ENCODE results near the gene HLA-DMA.

The HLA-DMA gene

DNA sequence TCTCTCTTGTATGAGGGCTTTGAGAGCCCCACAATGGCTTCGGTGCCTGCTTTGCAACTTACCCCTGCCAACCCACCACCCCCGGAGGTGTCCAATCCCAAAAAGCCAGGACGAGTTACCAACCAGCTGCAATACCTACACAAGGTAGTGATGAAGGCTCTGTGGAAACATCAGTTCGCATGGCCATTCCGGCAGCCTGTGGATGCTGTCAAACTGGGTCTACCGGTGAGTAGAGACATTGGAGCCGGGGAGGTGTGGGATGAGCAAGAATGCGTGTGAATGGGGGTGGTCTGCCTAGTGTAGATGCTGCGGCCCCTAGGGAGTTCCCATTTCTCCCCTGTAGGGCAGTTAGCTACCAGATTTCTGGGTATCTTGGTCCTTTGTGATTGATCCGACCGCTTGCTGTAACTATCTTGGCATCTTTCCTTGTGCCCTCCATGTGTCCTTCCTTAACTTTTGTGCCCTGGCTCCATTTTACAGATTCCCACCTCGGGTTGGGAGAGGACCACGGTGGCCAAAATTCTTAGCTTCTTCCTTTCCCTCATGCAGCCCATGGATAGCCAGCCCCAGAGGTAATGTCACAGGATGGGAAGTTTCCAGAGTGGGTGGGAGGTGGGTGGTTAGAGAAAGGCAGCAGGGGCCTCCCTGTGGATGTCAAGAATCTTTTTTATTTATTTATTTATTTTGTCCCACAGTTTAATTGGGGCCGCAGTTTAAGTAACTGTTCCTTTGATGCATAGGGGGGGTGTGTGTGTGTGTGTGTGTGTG, 21.8 kb upstream of the HLA-DMA start:
- DNase-seq, result no peak

DNA sequence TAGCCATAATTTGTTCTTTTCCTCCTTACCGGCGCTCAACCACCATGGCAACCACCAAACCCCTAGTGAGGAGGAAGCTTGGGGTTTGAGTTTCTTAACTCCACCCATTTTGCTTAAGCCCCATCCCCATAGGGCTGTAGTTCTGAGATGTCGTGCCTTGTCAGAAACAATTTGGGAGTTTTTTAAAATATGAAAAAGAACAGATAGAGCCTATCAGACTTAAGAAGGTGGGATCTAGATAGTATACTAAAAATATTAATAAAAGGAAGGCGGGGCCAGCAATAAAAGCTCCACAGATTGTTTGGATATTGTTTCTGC, 21.1 kb upstream of the HLA-DMA start:
- DNase-seq, result peak; percentile 64

DNA sequence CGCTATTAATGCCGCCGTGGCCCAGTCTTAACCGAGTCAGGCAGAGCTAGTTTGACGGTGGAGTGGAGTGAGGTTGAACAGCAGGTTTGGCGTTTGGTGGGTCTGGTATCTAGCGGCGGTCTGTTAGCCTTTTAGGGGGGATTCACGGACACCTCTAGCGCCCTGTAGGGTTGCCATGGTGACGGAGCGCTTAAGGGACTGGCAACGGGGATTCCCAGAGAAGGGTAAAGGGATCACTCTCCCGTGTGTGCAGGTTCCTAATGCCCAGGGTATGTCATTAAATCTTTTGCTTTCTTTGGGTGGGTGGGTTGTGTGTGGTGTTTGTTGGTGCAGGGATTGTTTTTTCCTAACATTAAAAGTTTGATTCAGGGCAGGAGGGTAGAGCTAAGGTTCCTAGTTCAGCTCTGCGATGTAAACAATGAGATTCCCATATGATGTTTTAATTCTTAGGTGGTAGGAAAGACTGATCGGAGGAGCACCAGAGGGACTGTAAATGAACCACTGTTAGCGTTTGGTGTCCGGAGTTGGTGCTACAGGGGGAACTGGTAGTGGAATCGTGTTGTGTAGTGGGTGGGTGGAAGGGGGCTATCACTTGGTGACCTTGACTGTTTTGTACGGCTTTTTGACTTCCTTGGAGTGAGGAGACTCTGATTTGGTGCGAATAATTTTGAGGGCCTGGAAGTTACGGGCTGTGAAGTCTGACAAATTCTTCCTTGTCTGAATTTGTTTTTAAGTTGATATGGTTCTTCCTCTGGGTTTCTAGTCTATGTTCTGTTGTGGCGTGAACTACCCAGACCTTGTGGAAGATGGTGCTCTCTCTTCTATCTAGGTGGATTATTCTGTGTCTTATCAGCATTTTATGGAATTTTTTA, 20.5 kb upstream of the HLA-DMA start:
- peak; percentile 67 for DNase-seq

DNA sequence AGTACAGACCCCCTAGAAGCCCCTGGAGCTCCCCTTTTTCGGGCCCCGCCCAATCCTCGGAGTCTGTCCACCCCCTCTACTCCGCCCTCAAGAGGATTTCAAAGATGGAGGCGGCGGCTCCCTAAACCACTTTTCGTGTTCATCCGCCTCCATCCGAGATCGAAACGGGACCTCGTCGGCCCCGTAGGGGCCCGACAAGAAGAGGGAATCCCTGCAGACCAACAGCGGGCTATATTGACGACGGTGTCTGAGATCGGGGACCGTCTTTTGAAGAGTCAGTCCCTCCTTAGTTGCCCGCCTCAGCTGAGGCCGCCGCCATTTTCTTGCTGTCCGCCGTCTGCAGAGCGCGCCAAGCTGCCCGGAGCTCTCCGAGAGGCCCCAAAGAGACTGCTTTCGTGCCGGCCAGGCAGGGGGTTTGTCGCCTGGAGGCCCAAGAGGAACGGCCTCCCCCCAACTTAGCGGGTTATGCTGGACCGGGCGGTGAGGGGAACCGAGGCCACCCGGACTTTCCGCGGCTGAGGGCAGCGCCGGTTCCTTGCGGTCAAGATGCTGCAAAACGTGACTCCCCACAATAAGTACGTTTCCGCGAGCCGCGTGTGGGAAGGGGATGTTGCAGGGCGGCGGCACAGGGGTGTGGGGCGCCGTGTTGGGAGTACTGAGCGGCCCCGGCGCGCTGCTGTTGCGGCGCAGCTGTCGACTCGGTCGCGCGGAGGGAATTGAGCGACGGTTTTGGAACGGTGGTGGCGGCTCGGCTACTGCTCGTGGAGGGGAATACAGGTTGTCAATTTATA, 19.7 kb upstream of the HLA-DMA start:
- DNase-seq, result peak; percentile 49

DNA sequence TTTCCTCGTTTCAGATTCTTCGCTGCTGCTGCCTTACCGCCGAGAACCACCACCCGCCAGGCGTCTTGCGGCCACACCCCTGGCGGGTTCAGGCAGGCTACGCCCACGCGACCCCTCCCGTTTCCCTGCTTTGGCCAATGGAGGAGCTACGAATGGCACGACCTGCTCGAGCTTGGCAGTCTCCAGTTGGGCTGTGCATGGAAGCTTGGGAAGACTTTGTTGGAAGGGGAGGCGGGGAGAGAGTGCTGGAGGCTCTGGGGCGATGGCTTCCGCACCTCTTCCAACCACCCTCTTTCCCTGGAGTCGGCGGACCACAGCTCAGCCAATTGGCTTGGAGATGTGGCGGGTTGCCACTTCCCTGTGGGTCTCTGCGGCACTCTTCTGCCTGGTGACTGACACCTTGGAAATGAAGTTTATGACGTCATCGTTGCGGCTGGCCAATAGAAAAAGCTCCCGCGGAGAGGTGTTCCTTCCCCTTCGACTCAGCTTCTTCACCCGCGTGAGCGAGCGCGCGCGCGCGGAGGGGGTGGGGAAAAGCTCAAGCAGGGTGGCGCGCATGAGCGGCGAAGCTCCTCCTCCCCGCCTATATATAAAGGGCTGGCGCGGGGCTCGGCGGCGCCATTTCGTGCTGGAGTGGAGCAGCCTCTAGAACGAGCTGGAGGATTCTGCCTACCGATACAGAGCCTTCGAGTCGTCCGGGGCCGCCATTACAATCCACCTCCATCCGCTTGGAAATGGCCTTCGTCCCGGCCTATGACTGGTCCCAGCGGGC, 18.9 kb upstream of the HLA-DMA start:
- DNase-seq, result peak; percentile 99

DNA sequence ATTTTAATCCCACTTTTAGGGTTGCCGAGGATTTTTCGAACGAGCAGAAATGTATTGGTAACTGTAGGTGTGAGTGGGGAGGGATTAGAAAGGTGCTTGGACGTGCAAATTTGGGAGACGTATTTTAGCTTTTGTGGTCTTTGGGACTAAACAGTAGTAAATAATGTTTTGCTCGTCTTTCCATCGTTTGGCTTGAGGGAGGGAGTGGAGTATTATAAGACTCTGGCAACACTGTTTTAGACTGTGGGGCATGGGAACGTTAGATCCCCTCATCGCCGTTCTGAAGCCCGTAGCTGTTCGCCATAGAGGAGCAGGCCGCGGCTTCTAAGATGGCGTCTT, 18.3 kb upstream of the HLA-DMA start:
- no peak for DNase-seq

DNA sequence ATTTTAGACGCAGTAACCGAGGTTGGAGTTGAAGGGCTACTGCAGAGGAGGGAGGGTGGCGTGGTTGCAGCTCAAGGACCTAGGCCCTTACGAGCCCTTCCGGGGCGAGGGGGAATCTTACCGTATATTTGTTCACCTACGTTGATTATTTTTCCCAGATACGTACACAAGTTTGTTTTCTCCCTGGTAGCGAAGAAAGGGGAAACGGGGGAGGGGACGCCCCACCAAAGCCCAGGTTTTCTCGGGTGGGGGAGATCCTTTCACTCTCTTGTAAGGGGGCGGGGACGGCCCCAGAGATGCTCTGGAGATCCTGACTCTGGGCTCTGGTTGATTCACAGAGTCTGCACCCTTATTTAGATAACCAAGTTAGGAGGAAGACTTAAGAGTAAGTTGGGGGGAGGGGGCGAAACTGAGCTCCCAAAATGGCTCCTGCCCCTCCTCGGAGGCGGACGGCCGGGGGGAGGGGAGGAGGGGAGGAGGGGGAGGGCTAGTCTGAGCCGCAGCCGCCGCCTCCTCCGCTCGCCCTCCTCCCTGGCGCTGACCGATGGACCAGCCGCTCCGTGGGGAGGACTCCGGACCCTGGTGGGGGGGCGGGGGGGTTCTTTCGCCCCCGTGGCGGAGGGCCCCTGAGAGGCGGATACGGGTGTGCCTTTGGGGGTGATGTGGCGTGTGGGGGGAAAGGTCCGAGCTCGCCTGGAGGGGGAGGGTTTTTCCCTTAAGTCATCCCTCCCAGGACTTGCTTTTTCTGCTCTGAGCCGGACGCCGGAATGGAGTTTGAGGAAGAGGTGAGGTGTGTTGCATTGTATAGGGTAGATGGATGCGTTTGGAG, 17.7 kb upstream of the HLA-DMA start:
- peak; percentile 89 for DNase-seq

DNA sequence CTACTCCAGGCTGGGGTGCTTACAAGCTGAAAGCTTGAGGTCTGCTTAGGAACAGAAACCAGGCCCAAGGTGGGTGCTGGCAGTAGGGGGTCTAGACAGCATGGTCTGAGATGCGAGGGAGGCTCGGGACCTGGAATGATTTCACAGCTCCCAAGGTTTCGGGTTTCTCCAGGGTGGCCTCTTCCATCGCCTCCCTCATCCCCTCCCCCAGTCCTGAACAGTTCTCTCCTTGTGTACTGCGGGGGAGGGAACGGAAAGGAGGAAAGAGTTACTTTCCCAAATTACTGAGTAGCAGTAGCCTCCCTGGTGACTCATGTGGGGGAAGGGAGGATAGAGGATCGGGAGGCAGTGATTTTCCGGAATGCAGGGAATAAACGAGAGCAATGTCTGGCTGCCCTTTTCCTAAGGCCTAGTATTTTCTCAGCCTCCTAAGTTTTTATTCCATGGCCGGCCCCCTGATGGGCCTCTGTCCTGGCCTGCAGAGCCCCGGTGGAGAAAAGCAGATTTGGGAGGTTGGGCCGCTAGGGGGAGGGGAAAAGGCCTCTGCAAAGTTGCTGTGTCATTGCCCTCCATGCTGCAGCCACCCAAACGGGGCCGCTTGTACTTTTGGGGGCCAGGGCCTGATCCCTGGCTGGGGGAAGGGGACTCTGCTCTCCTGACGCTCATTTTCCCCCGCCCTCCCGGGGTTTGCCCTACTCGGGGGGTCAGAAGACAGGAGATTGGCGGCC, 17.0 kb upstream of the HLA-DMA start:
- peak; percentile 84 for DNase-seq

DNA sequence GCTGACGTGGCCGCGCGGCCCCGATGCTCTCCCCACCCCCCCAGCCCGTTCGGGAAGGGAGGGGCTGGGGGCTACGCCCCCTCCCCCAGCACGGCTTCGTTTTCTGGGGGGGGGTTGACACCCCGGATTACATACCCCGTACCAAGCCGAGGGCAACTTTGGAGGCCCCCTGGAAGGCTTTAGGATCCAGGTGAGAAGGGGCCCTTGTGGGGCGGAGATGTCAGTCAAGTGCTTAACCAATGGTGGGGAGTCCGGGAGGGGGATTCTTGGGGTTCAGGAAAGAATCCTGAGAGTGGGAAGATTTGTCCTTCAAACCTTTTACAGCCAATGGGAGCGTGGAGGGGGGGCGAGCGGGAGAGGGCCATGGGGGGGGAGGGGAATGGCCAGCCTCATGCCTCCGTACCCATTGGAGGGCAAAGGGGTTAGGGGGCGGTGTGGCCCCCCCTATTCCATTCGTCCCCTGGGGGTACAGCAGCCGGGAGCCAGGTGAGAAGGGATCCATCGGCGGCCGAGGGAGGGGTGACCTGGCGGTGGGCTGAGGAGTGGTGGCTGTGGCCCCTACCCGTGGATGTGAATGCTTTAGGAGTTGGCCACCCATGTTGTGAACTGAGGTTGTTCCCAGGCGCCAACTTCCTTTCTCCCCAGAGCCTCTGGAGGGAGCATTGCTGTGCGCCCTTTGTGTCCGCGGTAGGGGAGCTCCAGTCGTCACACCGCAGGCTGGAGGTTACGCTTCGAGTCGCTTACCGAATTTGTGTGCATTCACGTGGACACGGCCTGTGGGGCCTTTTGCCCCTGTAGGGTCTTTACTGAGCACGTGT, 16.2 kb upstream of the HLA-DMA start:
- DNase-seq, result peak; percentile 85

DNA sequence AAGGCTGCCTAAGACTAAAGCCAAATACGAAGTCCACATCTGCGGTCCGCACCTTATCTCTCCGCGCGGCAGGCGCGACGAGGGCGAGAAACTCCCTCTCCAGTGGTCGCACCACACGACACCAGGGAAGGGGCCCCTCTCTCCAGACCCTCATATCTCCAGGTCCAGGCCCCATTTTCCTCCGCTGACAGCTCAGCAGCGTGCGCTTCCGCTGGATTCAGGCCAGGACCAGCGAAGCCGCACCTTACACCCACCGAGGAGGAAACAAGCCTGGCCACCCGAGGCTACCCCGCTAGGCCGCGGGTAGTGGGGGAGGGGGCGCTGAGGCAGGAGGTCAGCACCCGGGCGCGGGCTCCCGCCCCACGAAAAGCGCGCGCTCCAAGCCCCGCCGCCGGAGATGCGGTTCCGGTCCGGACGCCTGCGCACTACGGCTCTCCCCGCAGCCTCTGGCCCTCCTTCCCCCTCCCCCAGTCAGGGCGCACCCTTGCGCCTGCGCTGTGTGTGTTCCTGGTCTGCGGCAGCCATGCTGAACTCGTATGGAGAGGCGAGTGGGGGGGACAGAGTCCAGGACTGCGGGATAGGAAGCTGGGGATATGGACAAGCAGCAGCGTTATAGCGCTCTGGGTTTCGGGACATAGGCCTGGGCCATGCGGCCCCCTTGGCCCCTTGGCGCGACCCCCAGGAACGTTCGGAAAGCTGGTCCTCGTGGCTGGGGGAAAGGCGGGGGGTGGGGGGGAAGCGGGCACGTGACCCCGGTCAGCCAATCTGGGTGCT, 15.4 kb upstream of the HLA-DMA start, which contains the start of gene BRD2:
BRD2 (plus strand) TSS at position 502 of the 774 bp plus-strand sequence. CDS start 4,305 bp downstream, outside the sequence.
- peak; percentile 98 for DNase-seq

DNA sequence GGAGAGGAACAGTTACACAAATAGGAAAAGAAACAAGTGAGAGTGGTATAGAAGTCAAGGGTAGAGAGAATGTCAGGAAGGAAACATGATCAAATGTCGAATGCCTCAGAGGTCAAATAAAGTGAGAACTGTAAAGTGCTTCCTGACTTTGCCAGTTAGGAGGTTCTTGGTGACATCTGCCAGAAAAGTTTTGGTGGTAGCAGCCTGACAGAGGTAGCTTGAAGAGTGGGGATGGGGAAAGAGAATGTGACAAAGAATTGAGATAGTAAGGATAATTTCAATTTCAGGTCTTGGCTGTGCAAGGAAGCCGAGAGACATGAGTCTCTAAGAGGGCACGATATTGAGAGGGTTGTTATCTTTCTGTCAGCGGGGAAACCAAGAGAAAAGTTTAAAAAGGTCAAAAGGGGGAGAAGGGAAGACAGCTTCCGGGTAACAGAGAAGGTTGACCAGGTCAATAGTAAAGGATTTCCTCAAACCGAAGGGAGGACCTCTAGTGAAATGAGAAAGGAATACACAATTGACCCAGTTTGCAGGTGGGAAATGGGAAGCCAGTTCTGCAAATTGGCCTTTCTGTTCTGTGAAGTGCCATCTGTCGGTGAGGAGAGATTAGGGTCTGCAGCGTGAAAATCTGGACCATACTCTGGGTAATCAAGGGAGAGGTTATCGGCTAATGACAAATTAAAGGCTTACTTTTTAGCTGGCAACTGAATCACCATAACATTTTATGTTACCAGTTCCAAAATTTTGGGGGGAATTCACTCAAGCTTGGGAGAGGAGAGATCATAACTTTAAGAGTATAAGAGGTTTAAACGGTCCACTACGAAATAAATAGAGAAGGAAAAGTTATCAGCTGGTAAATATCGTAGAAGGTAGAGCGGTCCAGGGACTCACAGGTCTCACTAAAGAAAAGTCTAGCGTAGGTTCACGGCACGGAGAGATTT, 14.5 kb upstream of the HLA-DMA start:
- DNase-seq, result peak; percentile 80

DNA sequence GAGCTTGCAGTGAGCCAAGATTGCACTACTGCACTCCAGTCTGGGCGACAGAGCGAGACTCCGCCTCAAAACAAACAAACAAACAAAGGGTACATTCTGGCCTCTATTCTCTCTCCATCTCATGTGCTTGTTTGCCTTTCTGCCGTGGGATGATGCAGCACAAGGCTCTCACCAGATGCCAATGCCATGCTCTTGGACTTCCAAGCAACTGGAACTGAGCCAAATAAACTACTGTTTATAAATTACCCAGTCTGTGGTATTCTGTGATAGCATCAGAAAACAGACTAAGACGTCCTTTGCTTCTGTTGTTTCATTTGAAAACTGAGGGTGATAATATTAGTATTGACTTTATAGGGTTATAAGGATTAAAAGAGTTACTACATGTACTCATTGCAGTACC, 11.9 kb upstream of the HLA-DMA start:
- no peak for DNase-seq

DNA sequence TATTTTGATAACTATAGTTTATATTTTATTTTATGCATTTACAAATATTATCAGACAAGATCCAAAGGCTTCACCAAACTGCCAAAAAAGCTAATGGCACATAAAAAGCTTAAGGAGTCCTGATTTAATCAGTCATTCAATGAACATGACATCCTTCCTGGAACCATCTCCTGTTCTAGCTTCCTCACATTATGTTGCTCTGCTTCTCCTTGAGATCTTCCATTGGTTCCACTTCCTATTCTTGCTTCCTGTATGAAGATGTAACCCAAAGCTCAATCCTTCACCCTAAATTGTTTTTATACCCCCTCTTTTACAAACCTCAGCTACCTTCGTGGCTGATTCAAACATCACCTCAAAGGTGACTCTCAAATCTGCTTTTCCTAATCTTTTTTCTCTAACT, 11.0 kb upstream of the HLA-DMA start:
- DNase-seq, result no peak

DNA sequence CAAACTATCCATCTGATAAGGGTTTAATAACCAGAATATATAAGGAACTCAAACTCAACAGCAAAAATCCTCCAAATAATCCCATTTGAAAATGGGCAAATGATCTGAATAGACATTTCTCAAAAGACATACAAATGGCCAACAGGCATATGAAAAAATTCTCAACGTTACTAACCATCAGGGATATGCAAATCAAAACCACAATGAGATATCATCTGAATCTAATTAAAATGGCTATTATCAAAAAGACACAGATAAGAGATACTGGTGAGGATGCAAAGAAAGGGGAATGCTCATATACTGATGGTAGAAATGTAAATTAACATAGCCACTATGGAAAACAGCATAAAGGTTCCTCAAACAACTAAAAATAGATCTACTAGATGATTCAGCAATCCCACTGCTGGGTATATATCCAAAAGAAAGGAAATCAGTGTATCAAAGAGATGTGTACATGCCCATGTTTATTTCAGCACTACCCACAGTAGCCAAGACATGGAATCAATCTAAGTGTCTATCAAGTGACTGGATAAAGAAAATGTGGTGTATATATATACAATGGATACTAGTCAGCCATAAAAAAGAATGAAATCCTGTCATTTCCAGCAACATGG, 9.4 kb upstream of the HLA-DMA start:
- DNase-seq, result no peak

DNA sequence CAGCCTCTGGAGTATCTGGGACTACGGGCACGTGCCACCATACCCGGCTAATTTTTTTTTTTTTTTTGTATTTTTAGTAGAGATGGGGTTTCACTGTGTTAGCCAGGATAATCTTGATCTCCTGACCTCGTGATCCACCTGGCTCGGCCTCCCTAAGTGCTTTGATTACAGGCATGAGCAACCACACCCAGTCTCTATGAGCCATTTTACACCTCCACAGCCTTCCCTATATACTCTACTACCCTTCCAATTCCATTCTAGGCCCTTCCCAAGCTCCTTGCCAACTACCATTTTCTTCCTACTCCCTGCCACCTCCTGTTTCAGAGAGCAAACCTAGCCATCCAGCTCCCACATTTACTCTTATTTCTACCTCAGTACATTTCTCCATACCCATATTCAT, 7.7 kb upstream of the HLA-DMA start:
- no peak for DNase-seq

DNA sequence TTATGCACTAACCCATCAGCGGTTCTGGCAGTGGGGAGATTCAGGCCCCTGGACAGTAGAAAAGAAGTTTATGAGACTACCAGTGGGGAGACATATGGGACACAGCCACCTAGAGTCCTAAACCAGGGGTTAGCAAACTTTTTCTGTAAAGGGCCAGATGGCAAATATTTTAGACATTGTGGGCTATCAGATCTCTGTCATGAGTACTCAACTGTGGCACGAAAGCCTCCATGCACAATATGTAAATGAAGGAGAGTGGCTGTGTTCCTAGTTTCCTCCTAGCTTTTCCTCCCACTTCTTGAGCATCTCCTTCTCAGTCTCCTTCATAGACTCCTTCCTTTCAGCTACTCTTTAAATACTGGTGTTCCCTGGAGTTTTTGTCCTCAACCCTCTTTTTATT, 3.3 kb upstream of the HLA-DMA start:
- no peak for DNase-seq

DNA sequence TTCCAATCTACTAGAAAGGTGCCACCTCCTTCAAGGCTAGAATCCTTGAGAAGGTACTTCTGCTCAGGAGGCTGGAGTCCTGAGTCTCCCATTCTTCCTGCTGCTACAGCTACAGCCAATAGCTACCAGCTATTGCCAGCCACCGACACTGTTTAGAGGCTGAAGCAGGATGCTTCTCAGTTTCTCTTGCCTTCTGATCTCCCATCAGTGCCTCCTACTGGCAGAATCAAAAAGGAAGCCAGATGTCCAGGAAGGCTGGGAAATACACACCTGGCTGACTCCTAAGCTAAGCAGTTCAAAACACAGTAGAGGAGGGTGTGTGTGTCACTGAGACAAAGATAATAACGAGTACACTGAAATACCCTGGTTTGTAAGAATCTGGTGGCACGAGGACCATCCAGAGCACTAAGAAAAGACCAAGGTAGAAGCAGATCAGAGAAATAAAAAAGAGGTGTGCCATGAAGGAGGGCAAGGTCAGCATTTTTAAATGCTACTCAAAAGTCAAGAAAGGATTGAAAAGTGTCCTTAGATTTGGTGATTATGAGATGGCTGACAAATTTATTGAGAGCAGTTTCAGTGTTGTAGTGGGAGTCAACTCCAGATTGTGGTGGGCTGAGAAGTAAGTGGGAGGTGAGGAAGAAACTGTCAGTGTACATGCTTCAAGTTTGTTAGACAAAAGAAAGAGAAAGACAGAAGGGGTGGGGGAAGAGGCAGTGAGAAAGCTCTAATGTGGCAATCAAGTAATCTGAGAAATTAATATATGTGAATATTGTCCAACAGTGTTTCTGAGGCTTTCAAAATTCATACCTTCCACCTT, 2.3 kb upstream of the HLA-DMA start:
- peak; percentile 64 for DNase-seq
